Tibial nerve (tissue), 4 donors: ENCODE results near the gene ARPC1B. TPM values are rescaled to one million over a fixed set of nuclear protein-coding genes. Genes with fewer than 3 reads are reported as not detected.
"Not testable (repeated sequence)": the region's sequence is repeated elsewhere in the genome, so short reads cannot be mapped to it uniquely, and the experiment has no call there.

Experiments used
- DNase-seq, 2 donors: peaks; one replicate each; pipeline ENCODE4 v3.0.0-alpha.2; 2019; ENCODE audit warnings: low spot score in 2 of 2
- H3K27ac ChIP-seq, 4 donors: fragments of 200-600 bp; sonication (generic) in 3 of 4; one replicate each; pipeline ENCODE4 v1.5.1; 2017 to 2019; ENCODE audit warnings: mild to moderate bottlenecking in 1 of 4
- H3K27me3 ChIP-seq, 2 donors: fragments of 200-600 bp; sonication (generic) in 1 of 2; one replicate each; pipeline versions ENCODE4 v1.5.1 to v1.6.0; 2017 to 2019
- H3K36me3 ChIP-seq, 3 donors: fragments of 200-600 bp; sonication (generic); one replicate each; pipeline ENCODE4 v1.5.1; 2018 to 2019
- H3K4me1 ChIP-seq, 4 donors: fragments of 200-600 bp; sonication (generic) in 3 of 4; one replicate each; pipeline ENCODE4 v1.5.1; 2017 to 2019
- H3K4me3 ChIP-seq, 4 donors: fragments of 200-600 bp; sonication (generic) in 3 of 4; one replicate each; pipeline ENCODE4 v1.5.1; 2017 to 2019; ENCODE audit warnings: mild to moderate bottlenecking in 1 of 4, moderate library complexity in 1 of 4
- H3K9me3 ChIP-seq, 4 donors: fragments of 200-600 bp; sonication (generic) in 3 of 4; one replicate each; pipeline ENCODE4 v1.5.1; 2017 to 2019
- CTCF ChIP-seq, 5 experiments: fragments of 200-600 bp in 3 of 5; fragments of 450-650 bp in 2 of 5; sonication (generic) in 3 of 5; IDR thresholded peaks; one replicate each; pipeline ENCODE4 v1.5.1; 2016 to 2019; ENCODE audit warnings: antibody characterized with exemption in 5 of 5, mild to moderate bottlenecking in 3 of 5, moderate library complexity in 2 of 5
- EP300 ChIP-seq, 2 donors: sonication (generic); formaldehyde crosslinking; IDR thresholded peaks; one replicate each; pipeline ENCODE4 v1.6.1; 2017; ENCODE audit warnings: antibody characterized with exemption in 2 of 2, mild to moderate bottlenecking in 1 of 2
- POLR2A ChIP-seq, 2 donors: fragments of 450-650 bp; IDR thresholded peaks; one replicate each; pipeline ENCODE4 v1.6.1; 2017; ENCODE audit warnings: antibody characterized with exemption in 2 of 2, mild to moderate bottlenecking in 2 of 2, moderate library complexity in 2 of 2
- WGBS, 2 donors: methylation state at CpG; one replicate each; pipeline ENCODE4 v1.1.5; 2018; 5-methylcytosine and 5-hydroxymethylcytosine counted together
- total RNA-seq, 4 donors: library from RNA; depleted of rRNA; stranded (reverse); fragments of >200 nt; gene quantifications; one replicate each; pipeline ENCODE4 v1.1.0, GENCODE V29; 2016

ARPC1B gene
- total RNA-seq, 4 donors from 2014 or later, result 178 to 337 (median 306) TPM

DNA sequence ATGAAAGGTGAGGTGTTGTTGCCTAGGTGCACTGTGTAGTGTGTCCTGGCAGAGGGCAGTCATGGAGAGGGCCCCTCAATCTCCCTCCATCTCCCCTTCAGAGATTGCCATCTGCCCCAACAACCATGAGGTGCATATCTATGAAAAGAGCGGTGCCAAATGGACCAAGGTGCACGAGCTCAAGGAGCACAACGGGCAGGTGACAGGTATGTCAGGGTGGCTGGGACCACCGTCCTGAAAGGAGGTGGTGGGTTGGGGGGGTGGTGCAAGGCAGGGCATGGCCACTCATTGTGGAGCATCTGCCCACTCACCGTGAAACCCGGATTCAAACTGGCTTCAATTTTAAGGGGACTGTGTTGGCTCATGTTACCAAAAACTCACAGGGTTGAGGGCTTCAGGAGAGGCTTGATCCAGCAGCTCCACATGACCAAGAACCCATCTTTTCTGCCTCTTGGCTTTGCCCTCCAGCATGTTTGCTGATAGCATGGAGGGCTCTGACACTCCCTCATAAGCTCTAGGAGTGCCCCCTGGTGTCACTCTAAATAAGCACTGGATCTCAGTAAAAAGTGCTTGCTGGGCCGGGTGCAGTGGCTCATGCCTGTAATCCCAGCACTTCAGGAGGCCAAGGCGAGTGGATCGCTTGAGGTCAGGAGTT lies 12.2 kb downstream of the ARPC1B start:
- H3K27me3 ChIP-seq, result no peaks in the 10 kb centered on the region
- H3K27ac ChIP-seq, result peak overlapping the region in 2 of 4 donors; percentile 53 to 72
- no peak overlapping the region for H3K4me3 ChIP-seq
- peaks cover 0 to 73% (median 11%) of the 10 kb centered on the region in 3 donors for H3K36me3 ChIP-seq
- no peaks in the 10 kb centered on the region for H3K9me3 ChIP-seq
- DNase-seq, result no peak
- WGBS, 2 donors, result 84 to 88% methylated on average over 9 of the region's 9 CpGs
- TF ChIP-seq EP300 (IDR thresholded peaks at IDR 0.05) (no peak), CTCF (IDR thresholded peaks at IDR 0.05) (peak in 2 of 5 experiments; percentile 7 to 27)
- H3K4me1 ChIP-seq, result peaks cover 0 to 37% (median 6%) of the 10 kb centered on the region in 4 donors

GRCh38 chr7:99387239-99387635 lies 12.7 kb downstream of the ARPC1B start:
- DNase-seq, H3K27me3 ChIP-seq, H3K9me3 ChIP-seq, H3K27ac ChIP-seq, H3K4me3 ChIP-seq: not testable (repeated sequence)
- H3K4me1 ChIP-seq, result peaks cover 0 to 35% (median 4%) of the 10 kb centered on the region in 4 donors
- peaks cover 0 to 75% (median 11%) of the 10 kb centered on the region in 3 donors for H3K36me3 ChIP-seq
- WGBS, 2 donors, result 85 to 93% methylated on average over 14 of the region's 14 CpGs
- peak in 1 of 5 experiments; percentile 3 for TF ChIP-seq CTCF (IDR thresholded peaks at IDR 0.05)

DNA sequence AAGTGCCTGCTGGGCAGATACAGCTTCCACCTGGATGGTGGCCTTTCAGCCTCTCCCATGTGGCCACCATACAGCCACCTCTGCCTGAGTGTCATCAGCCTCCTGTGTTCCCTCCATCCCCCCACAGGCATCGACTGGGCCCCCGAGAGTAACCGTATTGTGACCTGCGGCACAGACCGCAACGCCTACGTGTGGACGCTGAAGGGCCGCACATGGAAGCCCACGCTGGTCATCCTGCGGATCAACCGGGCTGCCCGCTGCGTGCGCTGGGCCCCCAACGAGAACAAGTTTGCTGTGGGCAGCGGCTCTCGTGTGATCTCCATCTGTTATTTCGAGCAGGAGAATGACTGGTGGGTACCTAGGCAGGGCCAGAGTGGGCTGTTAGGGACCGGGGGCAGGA lies 13.4 kb downstream of the ARPC1B start:
- no peak overlapping the region for H3K4me3 ChIP-seq
- no peak for DNase-seq
- H3K27me3 ChIP-seq, result no peaks in the 10 kb centered on the region
- no peaks in the 10 kb centered on the region for H3K9me3 ChIP-seq
- H3K4me1 ChIP-seq, result peaks cover 0 to 40% (median 9%) of the 10 kb centered on the region in 4 donors
- TF ChIP-seq POLR2A (IDR thresholded peaks at IDR 0.05), result no peak
- no peak for TF ChIP-seq CTCF (IDR thresholded peaks at IDR 0.05)
- TF ChIP-seq EP300 (IDR thresholded peaks at IDR 0.05), result no peak
- H3K36me3 ChIP-seq, result peaks cover 0 to 78% (median 11%) of the 10 kb centered on the region in 3 donors
- no peak overlapping the region for H3K27ac ChIP-seq
- WGBS, 2 donors, result 85 to 92% methylated on average over 20 of the region's 20 CpGs

DNA sequence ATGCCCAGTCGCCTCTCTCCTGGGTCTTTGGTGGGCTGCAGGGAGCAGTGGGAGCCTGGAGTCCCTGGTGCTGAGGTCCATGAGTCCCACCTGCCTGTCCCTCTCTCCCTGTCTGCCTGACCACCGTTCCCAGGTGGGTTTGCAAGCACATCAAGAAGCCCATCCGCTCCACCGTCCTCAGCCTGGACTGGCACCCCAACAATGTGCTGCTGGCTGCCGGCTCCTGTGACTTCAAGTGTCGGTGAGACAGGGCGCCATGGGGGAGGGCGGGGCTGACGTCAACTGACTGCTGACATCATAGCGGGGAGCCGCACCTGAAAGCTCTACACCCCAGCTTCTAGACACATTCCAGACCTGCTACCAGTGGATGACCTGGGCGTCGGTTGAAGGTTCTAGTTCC lies 15.2 kb downstream of the ARPC1B start:
- DNase-seq, result no peak
- no peak overlapping the region for H3K4me3 ChIP-seq
- whole genome bisulfite sequencing, 2 donors, result 87 to 88% methylated on average over 6 of the region's 13 CpGs
- TF ChIP-seq EP300 (IDR thresholded peaks at IDR 0.05), result no peak
- TF ChIP-seq CTCF (IDR thresholded peaks at IDR 0.05), result no peak
- TF ChIP-seq POLR2A (IDR thresholded peaks at IDR 0.05), result no peak
- H3K27ac ChIP-seq, result no peak overlapping the region
- peaks cover 0 to 45% (median 16%) of the 10 kb centered on the region in 4 donors for H3K4me1 ChIP-seq
- no peaks in the 10 kb centered on the region for H3K27me3 ChIP-seq
- no peaks in the 10 kb centered on the region for H3K9me3 ChIP-seq
- H3K36me3 ChIP-seq, result peaks cover 0 to 84% (median 11%) of the 10 kb centered on the region in 3 donors

DNA sequence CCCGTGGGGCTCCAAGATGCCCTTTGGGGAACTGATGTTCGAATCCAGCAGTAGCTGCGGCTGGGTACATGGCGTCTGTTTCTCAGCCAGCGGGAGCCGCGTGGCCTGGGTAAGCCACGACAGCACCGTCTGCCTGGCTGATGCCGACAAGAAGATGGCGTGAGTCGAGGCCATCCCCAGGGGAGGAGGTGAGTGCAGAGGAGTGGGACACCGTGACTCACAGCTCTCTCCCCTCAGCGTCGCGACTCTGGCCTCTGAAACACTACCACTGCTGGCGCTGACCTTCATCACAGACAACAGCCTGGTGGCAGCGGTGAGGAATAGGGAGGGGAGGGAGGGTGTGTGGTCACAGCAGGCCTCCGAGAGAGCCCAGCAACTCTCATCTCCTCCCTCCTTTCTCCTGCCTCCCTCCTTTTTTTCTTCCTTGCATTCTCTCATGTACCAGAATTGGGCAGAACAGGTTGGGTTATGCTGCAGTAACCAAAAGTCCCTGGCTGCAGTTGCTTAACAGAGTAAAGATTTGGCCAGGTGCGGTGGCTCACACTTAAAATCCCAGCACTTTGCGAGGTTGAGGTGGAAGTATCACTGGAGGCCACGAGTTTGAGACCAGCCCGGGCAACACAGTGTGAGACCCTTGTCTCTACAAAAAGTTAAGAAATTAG lies 16.5 kb downstream of the ARPC1B start:
- Histone ChIP-seq H3K27me3 (no peaks in the 10 kb centered on the region), H3K4me3 (no peak overlapping the region), H3K4me1 (peaks cover 0 to 45% (median 18%) of the 10 kb centered on the region in 4 donors), H3K9me3 (no peaks in the 10 kb centered on the region), H3K36me3 (peaks cover 0 to 89% (median 11%) of the 10 kb centered on the region in 3 donors), H3K27ac (no peak overlapping the region)
- no peak for DNase-seq
- TF ChIP-seq EP300 (IDR thresholded peaks at IDR 0.05), result no peak
- 85 to 87% methylated on average over 23 of the region's 23 CpGs for WGBS, 2 donors
